ENCODE data around the gene GJA9. TPM values are rescaled to one million over a fixed set of nuclear protein-coding genes. Genes with fewer than 3 reads are reported as not detected.

GJA9 gene
- total and polyA plus RNA-seq, 7 experiments from 2014 or later, result not detected

DNA sequence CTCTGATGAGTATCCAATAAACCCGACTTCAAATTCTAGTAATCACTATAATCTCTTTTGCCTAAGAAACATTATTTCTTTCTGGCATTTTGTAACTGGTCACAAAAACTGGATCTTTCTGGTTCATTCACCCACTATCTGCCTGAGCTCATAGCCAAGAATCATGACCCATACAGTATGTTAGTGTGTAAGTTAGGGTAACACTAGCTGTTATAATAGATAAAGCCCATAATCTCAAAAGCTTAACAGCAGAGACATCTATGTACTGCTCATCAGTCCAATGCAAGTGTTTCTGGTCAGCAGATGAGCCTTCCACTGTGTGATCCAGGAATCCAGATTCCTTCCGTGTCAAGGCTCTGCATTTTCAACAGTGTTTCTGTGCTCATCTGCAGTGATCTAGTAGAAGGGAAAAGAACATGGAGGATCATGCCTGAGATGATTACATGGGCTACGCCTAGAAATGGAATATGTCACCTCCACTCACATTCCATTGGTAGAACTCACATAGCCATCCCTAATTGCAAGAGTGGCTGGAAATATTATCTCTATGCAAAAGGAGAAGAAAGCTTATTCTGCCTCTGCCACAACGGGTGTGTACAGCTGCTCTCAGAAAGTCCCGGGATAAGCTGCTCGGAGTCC lies 49.5 kb downstream of the GJA9 start:
- POLR2A ChIA-PET, result no interaction called here
- no peak for DNase-seq
- Histone ChIP-seq H3K27ac (ENCODE audit: low read depth, low read length) (no peak overlapping the region), H3K4me1 (ENCODE audit: control insufficient read depth in 2 of 2, insufficient read depth in 2 of 2, low read length in 2 of 2) (no peaks in the 10 kb centered on the region), H3K27me3 (ENCODE audit: control insufficient read depth in 2 of 2, insufficient read depth in 2 of 2, low read length in 2 of 2) (peaks cover 0 to 9% of the 10 kb centered on the region in 2 donors), H3K36me3 (ENCODE audit: control insufficient read depth in 2 of 3, insufficient read depth in 3 of 3, low read length in 3 of 3) (no peaks in the 10 kb centered on the region), H3K4me3 (ENCODE audit: low read length) (no peak overlapping the region), H3K9me3 (ENCODE audit: control insufficient read depth in 2 of 3, low read length in 3 of 3) (no peaks in the 10 kb centered on the region)
- no peak for ATAC-seq
- CTCF ChIA-PET, result interaction anchor here (0.9 to 1.2 kb wide), 3 partner anchors 10 to 794 kb away, joined by 3 read pairs; no protein-coding TSS in a partner anchor
- Mint-ChIP-seq H3K4me1 (peaks cover 0 to 6% (median 0%) of the 10 kb centered on the region in 7 donors), H3K4me3 (no peak overlapping the region), H3K27ac (no peak overlapping the region), H3K9me3 (no peaks in the 10 kb centered on the region), H3K36me3 (no peaks in the 10 kb centered on the region), H3K27me3 (peaks cover 15 to 53% (median 25%) of the 10 kb centered on the region in 5 donors)
- intact Hi-C loops (cut with micrococcal nuclease), result no loop called here

DNA sequence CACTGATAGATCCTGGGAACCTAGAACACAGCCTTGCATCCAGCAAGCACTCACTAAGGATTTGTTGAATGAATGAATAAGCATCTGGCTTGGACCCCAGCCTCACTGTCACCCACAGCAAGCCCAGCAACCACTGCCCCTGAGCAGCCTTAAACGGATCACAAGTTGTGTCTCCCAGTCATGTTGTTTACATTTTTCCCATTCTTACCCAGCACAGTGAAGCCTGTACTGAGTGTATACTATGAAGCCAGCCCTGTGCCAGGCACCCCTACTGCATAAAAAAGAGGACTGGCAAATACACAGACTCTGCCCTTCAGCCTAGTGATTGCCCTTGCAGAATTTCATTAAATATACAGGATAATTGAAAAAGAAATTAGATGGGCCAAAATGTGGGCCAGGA lies 52.0 kb downstream of the GJA9 start:
- CTCF ChIA-PET, result no interaction called here
- ATAC-seq, result no peak
- H3K27ac Mint-ChIP-seq, result peak overlapping the region in 1 of 9 donors; percentile 43

DNA sequence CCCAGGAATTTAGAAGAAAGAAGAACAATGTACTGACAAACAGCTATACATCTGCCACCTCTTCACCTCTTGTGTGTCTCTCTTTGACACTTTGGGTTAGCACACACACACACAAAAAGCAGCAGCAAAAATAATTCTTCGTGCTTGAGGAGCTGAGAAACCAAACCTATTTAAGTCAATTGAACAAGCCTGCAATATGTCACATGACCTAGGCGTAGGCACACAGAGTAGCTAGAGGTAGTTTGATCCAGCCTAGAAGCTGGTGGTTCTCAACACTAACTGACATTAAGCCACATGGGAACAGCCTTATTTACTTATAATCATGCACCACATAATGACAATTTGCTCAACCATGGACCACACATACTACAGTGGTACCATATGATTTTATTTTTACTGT lies 54.1 kb downstream of the GJA9 start:
- DNase-seq, result no peak
- Mint-ChIP-seq H3K27me3 (peaks cover 19 to 42% (median 34%) of the 10 kb centered on the region in 5 donors), H3K36me3 (no peaks in the 10 kb centered on the region), H3K4me1 (no peaks in the 10 kb centered on the region), H3K27ac (no peak overlapping the region), H3K4me3 (no peak overlapping the region), H3K9me3 (no peaks in the 10 kb centered on the region)
- Histone ChIP-seq H3K36me3 (ENCODE audit: control insufficient read depth in 2 of 3, insufficient read depth in 3 of 3, low read length in 3 of 3) (no peaks in the 10 kb centered on the region), H3K4me1 (ENCODE audit: control insufficient read depth in 2 of 2, insufficient read depth in 2 of 2, low read length in 2 of 2) (no peaks in the 10 kb centered on the region), H3K27ac (ENCODE audit: low read depth, low read length) (no peak overlapping the region), H3K9me3 (ENCODE audit: control insufficient read depth in 2 of 3, low read length in 3 of 3) (no peaks in the 10 kb centered on the region), H3K4me3 (ENCODE audit: low read length) (no peak overlapping the region), H3K27me3 (ENCODE audit: control insufficient read depth in 2 of 2, insufficient read depth in 2 of 2, low read length in 2 of 2) (peaks cover 0 to 9% of the 10 kb centered on the region in 2 donors)
- ChIA-PET POLR2A (no interaction called here), CTCF (no interaction called here)
- intact Hi-C loops (cut with micrococcal nuclease), result no loop called here
- no peak for ATAC-seq

More for the DNA sequence above, 52.0 kb downstream of the GJA9 start:
- Histone ChIP-seq H3K9me3 (ENCODE audit: control insufficient read depth in 2 of 3, low read length in 3 of 3) (no peaks in the 10 kb centered on the region), H3K27me3 (ENCODE audit: control insufficient read depth in 2 of 2, insufficient read depth in 2 of 2, low read length in 2 of 2) (peaks cover 0 to 9% of the 10 kb centered on the region in 2 donors), H3K4me3 (ENCODE audit: low read length) (no peak overlapping the region), H3K27ac (ENCODE audit: low read depth, low read length) (no peak overlapping the region), H3K36me3 (ENCODE audit: control insufficient read depth in 2 of 3, insufficient read depth in 3 of 3, low read length in 3 of 3) (no peaks in the 10 kb centered on the region), H3K4me1 (ENCODE audit: control insufficient read depth in 2 of 2, insufficient read depth in 2 of 2, low read length in 2 of 2) (no peaks in the 10 kb centered on the region)
- H3K4me1 Mint-ChIP-seq, result no peaks in the 10 kb centered on the region
- no peaks in the 10 kb centered on the region for H3K9me3 Mint-ChIP-seq
- no peak overlapping the region for H3K4me3 Mint-ChIP-seq
- H3K27me3 Mint-ChIP-seq, result peaks cover 20 to 56% (median 30%) of the 10 kb centered on the region in 5 donors
- DNase-seq, result no peak
- intact Hi-C loops (cut with micrococcal nuclease), result no loop called here
- no peaks in the 10 kb centered on the region for H3K36me3 Mint-ChIP-seq
- POLR2A ChIA-PET, result no interaction called here

DNA sequence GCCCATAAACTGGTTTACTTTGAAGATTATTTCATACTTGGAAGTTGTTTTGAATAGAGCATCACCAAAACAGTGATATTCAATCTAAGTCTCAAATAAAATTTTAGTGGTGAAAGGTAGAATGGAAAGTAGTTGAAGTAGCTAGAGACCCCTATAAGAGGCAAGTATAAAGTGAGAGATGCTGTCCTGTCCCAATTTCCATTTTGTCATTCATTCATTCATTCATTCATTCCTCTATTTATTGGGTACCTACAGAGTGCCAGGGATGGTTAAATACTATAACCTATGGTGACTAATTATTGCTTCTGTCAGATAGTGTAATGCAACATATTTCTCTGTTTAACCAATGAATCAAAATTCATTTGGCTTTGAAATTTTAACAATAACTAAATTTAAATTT lies 54.5 kb downstream of the GJA9 start:
- DNase-seq (no peak), ATAC-seq (no peak)
- H3K27me3 ChIP-seq (ENCODE audit: control insufficient read depth in 2 of 2, insufficient read depth in 2 of 2, low read length in 2 of 2), result peaks cover 0 to 6% of the 10 kb centered on the region in 2 donors
- Mint-ChIP-seq H3K4me3 (no peak overlapping the region), H3K9me3 (no peaks in the 10 kb centered on the region), H3K4me1 (no peaks in the 10 kb centered on the region), H3K36me3 (no peaks in the 10 kb centered on the region), H3K27ac (no peak overlapping the region), H3K27me3 (peaks cover 23 to 44% (median 38%) of the 10 kb centered on the region in 5 donors)
- ChIA-PET CTCF (no interaction called here), POLR2A (no interaction called here)
- H3K27ac ChIP-seq (ENCODE audit: low read depth, low read length), result no peak overlapping the region
- no peak overlapping the region for H3K4me3 ChIP-seq (ENCODE audit: low read length)
- no peaks in the 10 kb centered on the region for H3K4me1 ChIP-seq (ENCODE audit: control insufficient read depth in 2 of 2, insufficient read depth in 2 of 2, low read length in 2 of 2)
- H3K36me3 ChIP-seq (ENCODE audit: control insufficient read depth in 2 of 3, insufficient read depth in 3 of 3, low read length in 3 of 3), result no peaks in the 10 kb centered on the region
- intact Hi-C loops (cut with micrococcal nuclease), result no loop called here
- H3K9me3 ChIP-seq (ENCODE audit: control insufficient read depth in 2 of 3, low read length in 3 of 3), result no peaks in the 10 kb centered on the region

DNA sequence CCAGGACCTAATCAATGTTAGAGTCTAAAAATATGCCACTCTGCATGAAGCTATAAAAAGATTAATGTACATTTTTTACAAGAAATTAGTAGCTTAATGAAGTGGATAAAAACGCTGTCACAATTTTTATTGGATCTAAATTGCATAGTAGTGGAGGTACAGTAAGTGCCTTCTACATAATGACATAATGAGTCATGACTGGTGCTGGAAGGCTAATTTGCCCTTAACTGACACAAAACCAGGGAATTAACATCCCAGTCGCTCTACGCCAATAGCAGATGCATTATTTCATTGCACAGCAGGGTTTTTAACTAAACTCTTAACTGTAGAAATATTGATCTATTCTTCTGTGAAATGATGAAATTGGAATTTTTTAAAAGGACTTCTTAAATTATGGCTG lies 55.1 kb downstream of the GJA9 start:
- Histone ChIP-seq H3K4me3 (ENCODE audit: low read length) (no peak overlapping the region), H3K27me3 (ENCODE audit: control insufficient read depth in 2 of 2, insufficient read depth in 2 of 2, low read length in 2 of 2) (peaks cover 0 to under 1% of the 10 kb centered on the region in 2 donors), H3K36me3 (ENCODE audit: control insufficient read depth in 2 of 3, insufficient read depth in 3 of 3, low read length in 3 of 3) (no peaks in the 10 kb centered on the region), H3K4me1 (ENCODE audit: control insufficient read depth in 2 of 2, insufficient read depth in 2 of 2, low read length in 2 of 2) (no peaks in the 10 kb centered on the region), H3K27ac (ENCODE audit: low read depth, low read length) (no peak overlapping the region), H3K9me3 (ENCODE audit: control insufficient read depth in 2 of 3, low read length in 3 of 3) (no peaks in the 10 kb centered on the region)
- Mint-ChIP-seq H3K27me3 (peaks cover 24 to 49% (median 40%) of the 10 kb centered on the region in 5 donors), H3K36me3 (no peaks in the 10 kb centered on the region), H3K4me3 (no peak overlapping the region), H3K4me1 (no peaks in the 10 kb centered on the region), H3K9me3 (no peaks in the 10 kb centered on the region), H3K27ac (no peak overlapping the region)
- DNase-seq, result no peak
- CTCF ChIA-PET, result interaction anchor here (0.6 to 0.7 kb wide), 2 partner anchors 8 to 803 kb away, joined by 3 read pairs; no protein-coding TSS in a partner anchor
- ATAC-seq, result no peak
- intact Hi-C loops (cut with micrococcal nuclease), result no loop called here
- POLR2A ChIA-PET, result no interaction called here

Other genes starting within 250 kb of the GJA9 start
- 10 to 100 TPM; 14.5 to 24.4 (median 16.8) TPM for gene RRAGC, start 21.8 kb downstream of the GJA9 start, total RNA-seq
- 1 to 10 TPM; 6.6 to 6.9 TPM for gene RRAGC, start 21.8 kb downstream of the GJA9 start, polyA plus RNA-seq
- 10 to 100 TPM in 4 of 5 experiments, 1 to 10 TPM in 1; 6.1 to 38.2 (median 11.7) TPM for gene MYCBP, start 8.2 kb downstream of the GJA9 start, total RNA-seq
- gene MYCBP, start 8.2 kb downstream of the GJA9 start, polyA plus RNA-seq, result 10 to 100 TPM; 39.8 to 62.2 TPM
- gene RHBDL2, start 60.2 kb upstream of the GJA9 start, total RNA-seq, result not detected
- not detected for gene RHBDL2, start 60.2 kb upstream of the GJA9 start, polyA plus RNA-seq
- 10 to 100 TPM; 63.7 to 74.7 (median 70.2) TPM for gene AKIRIN1, start 109.7 kb upstream of the GJA9 start, total RNA-seq
- 100 to 1,000 TPM in 1 of 2 donors, 10 to 100 TPM in 1; 87.3 to 103 TPM for gene AKIRIN1, start 109.7 kb upstream of the GJA9 start, polyA plus RNA-seq
- gene NDUFS5, start 144.8 kb upstream of the GJA9 start, total RNA-seq, result 100 to 1,000 TPM in 4 of 5 experiments, 10 to 100 TPM in 1; 95.1 to 128 (median 115) TPM
- 100 to 1,000 TPM; 615 to 715 TPM for gene NDUFS5, start 144.8 kb upstream of the GJA9 start, polyA plus RNA-seq

Measured in naive thymus-derived CD4-positive, alpha-beta T cell (primary cell).